ENCODE measurements around the gene IRF3.

DNA sequence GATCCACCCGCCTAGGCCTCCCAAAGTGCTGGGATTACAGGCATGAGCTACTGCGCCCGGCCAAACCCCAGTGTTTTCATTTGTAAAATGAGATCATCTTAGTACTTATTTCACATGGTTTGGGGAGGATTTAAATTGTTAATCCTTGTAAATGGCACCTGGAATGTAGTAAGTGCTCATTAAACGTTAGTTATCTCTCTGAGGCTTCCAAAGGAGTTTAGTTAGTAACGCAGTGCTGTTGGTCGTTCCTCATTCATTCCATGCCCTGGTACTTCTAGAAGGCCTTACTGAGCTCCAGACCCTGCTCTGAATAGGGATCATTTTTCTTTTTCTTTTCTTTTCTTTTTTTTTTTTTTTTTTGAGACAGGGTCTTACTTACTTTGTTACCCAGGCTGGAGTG, 30.5 kb upstream of the IRF3 start:
- no peak for TF ChIP-seq CTCF (IDR thresholded peaks at IDR 0.05; ENCODE audit: low read length)
- no peak for TF ChIP-seq EZH2 (IDR thresholded peaks at IDR 0.05; ENCODE audit: borderline replicate concordance, low read length)

All from OCI-LY1 (cell line).